Activated T-cell treated with anti-CD3 and anti-CD28 coated beads for 1 hour (primary cell): Measurements from ENCODE around the gene NOTCH1.
A peak's percentile ranks its signal among the peaks of the same experiment; 100 is the strongest.

Experiments
- DNase-seq: peaks from one replicate; pipeline ENCODE4 v3.0.0-alpha.2; 2020; ENCODE audit warnings: low read depth

The NOTCH1 gene

DNA sequence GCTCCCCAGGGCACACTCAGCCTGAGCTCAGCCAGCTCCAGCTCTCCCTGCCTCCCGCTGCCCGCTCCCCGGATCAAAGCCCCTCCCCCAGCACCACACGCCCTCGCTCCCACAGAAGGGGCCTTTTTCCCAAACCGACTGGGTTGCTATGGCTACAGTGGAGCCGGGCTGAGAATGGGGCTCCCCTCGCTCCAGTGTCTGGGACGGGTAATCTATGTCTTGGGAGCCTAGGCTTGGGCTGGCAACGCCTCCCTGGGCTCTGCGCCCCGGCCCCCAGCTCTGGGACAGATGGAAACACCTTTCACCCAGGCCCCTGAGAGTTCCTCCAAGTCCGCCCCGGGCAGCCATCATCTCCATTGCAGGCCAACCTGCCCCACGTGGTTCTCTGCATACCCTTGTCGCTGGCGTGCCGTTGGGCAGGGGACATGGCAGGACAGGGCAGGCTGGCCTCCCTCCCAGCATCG, 29.6 kb downstream of the NOTCH1 start:
- no peak for DNase-seq

DNA sequence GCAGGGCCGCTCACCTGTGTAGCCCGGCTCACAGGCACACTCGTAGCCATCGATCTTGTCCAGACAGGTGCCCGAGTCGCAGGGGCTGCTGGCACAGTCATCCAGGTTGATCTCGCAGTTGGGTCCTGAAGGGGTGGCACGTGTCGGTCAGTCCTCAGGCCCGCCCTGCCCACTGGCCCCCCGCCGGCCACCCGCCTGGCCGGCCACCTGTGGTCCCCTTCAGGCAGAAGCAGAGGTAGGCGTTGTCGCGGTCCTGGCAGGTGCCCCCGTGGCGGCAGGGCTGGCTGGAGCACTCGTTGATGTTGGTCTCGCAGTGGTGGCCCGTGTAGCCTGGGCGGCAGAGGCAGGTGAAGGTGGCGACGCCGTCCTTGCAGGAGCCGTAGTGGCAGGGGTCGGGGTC, 30.6 kb downstream of the NOTCH1 start:
- no peak for DNase-seq

DNA sequence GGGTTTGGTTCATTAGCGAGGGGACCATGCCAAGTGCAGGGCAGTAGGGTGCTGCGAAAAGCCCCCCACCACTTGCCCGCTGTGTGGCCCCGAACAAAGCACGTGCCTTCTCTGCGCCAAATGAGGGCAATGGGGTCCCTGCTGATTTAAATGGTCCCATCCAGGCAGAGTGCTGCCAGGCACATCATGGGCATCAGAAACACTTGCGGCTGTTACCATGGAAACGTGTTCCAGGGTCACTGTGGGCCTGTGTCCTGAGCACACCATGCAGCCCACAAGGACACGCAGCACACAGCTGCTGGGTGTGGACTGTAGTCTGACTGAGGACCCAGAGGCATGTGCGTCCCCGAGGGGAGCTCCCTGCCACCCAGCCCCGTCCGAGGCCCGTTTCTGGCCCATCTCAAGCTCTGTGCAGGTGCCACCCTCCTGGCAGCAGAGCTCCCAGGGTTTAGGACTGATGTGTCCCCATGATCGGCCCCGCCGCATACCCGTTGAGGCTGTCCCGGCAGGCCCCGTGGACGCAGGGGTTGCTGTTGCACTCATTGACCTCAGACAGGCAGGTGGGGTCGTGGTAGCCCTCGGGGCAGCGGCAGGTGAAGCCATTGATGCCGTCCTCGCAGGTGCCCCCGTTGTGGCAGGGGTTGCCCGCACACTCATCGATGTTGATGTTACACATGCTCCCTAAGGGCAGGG, 31.7 kb downstream of the NOTCH1 start:
- no peak for DNase-seq

DNA sequence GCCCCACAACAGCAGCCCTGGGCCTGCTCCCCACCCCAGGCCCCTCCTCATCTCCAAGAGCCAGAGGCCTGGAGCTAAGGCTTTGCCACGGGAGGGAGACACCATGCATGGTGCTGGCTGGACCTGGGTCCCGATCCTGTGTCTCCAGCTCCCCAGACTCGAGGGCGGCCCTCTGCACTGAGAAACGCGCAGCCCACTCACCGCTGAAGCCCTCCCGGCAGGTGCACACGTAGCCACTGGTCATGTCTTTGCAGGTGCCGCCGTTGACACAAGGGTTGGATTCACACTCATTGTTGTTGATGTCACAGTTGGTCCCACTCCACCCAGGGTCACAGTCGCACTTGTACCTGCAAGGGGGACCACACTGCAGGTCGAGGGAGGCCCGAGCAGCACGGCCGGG, 32.7 kb downstream of the NOTCH1 start:
- DNase-seq, result no peak

DNA sequence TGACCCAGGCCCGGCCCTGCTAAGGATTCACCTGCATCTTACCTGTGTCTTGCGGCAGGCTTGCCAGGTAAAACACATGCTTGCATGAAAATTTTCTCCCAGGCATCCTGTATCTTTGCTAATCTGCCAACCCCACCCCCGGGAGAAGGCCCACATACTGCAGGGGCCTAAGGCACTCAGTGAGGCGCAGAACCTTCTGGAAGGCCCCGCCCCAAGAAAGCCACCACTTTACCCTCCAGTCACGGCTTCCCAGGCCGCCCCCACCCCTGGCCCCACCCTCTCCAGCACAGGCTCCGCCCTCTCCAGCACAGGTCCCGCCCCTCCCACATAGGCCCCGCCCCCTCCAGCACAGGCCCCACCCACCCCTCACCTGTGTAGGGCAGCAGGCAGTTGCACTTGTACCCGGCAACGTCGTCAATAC, 33.2 kb downstream of the NOTCH1 start:
- peak; percentile 24 for DNase-seq

DNA sequence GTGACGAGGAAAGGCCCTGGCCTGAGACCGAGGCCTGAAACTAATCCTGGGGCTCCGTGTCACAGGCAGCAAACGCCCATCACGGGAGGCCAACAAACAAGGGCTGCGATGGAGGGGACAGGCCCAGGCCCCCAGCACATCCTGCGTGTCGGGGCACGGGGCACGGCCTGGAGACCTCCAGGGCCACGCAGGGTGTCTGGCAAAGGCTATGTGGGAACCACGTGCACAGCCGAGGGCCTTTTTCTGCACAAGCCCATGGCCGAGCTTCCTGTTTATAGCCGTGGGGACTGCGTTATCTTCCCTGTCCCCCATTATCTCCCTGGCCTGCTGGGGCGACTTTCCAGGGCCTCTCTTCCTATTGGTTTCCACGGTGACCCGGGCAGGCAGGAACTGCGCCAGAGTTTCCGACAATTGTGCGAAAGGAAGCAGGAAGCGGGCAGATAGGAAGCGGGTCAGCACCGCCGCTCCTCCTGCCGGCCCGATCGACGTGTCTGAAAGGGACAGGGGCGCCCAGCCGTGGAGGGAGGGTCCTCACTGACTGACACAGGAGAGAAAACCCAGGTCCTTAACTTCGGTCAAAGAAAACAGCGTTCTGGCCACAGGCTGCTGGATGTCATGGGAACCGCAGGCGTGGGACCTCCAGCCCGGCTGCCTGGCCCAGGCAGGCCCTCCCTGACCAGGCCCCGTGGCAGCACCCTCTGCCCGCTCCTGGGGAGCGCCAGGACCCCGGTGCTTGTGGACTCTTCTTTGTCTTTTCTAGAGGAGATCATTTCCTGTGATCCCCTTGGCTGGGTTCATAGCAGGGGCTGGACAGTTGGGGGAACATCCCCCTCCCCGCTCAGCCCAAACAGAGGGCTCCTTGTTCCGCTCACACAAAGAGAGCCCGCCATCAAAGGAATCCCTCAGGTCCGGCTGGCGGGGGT, 33.9 kb downstream of the NOTCH1 start:
- no peak for DNase-seq

DNA sequence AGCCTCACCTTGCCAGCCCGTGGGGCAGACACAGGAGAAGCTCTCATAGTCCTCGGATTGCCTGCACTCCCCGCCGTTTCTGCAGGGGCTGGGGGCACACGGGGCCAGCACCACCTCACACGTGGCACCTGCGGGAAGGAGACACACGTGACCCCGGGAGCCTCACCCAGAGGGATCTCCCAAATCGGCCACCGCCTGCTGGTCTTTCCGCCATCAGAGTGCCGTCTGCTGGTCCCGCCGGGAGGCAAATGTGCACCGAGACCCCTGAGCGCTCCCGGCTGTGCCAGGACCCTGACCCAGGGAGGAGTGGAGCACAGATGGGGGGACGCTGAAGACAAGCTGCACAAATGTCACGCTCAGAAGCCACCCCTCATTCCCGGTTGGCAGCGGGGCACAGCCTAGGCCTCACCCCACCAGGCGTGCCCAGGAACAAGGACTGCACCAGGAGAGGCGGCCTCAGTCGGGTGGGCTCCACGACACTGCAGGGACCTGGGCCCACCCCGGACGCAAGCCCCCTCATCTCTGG, 34.6 kb downstream of the NOTCH1 start:
- DNase-seq, result no peak

DNA sequence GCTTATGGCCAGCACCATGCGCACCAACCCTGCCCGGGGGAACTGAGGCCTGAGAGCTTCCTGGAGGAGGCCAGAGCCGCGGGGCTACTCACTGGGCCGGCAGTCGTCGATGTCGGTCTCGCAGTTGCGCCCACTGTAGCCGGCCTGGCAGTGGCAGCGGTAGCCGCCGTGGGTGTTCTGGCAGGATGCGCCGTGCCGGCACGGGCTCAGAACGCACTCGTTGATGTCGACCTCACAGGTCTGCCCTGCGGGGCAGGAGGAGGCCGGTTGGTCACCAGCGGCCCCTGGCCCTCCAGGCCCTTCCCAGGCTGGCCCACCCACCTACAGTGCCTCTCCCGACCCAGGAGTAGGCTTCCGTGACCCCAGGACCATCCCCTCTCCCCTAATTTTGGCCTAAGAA, 35.3 kb downstream of the NOTCH1 start:
- no peak for DNase-seq

DNA sequence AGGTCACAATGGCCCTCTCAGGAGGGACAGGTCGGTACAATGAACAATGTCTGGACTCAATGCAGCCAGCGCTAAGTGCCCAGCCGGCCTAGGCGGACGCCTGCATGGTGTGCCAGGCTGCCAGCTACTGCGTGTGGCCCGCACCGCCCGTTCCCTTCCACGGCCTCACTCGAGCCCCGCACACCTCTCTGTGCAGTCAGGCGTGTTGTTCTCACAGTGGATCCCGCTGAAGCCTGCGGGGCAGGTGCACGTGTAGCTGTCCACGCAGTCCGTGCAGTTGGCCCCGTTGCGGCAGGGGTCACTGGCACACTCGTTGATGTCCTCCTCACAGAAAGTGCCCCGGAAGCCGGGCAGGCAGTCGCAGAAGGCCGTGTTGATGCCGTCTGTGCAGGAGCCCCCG, 36.3 kb downstream of the NOTCH1 start:
- no peak for DNase-seq

DNA sequence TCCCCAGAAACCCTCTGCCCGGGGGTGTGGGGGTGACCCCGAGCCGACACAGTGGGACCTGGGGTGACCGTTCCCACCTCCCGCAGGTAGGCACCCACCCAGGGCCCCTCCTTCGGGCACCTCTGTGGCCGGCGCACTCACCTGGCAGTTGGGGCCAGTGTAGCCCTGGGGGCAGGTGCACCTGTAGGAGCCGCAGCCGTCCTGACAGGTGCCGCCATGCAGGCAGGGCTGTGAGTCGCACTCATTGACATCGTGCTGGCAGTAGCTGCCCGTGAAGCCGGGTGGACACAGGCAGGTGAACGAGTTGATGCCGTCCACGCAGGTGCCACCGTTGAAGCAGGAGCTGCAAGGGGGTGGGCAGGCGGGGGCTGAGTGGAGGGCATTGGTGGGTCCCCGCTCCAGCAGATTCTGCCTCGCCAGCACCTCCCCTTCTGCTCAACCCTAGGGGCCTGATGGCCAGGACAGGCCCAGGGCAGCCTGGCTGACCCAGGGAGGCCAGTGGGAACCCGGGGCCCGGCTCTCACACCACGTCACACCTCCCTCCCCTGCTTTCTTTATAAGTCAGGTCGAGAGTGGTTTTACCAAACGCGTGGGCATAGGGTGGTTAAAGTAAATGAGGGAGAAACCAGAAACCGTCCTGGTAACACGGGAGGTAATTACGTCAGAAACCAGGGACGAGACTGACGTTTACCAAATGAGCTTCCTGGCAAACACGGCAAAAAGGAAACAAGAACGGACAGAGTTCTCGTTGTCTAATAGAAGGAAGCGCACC, 36.9 kb downstream of the NOTCH1 start:
- DNase-seq, result no peak

DNA sequence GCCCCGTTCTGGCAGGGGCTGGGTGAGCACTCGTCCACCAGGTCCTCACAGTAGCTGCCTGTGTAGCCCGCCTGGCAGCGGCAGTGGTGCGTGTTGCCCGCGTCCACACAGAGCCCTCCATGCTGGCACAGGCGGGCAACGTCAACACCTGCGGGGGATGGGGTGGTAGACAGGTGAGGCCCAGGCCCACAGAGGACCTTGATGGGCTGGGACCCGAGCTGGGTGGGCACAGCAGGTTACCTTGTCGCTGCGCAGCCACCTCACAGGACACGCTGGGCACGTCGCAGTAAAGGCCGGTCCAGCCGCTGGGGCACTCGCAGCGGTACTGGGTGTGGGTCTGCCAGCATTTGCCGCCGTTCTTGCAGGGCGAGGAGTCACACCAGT, 37.9 kb downstream of the NOTCH1 start:
- DNase-seq, result no peak

DNA sequence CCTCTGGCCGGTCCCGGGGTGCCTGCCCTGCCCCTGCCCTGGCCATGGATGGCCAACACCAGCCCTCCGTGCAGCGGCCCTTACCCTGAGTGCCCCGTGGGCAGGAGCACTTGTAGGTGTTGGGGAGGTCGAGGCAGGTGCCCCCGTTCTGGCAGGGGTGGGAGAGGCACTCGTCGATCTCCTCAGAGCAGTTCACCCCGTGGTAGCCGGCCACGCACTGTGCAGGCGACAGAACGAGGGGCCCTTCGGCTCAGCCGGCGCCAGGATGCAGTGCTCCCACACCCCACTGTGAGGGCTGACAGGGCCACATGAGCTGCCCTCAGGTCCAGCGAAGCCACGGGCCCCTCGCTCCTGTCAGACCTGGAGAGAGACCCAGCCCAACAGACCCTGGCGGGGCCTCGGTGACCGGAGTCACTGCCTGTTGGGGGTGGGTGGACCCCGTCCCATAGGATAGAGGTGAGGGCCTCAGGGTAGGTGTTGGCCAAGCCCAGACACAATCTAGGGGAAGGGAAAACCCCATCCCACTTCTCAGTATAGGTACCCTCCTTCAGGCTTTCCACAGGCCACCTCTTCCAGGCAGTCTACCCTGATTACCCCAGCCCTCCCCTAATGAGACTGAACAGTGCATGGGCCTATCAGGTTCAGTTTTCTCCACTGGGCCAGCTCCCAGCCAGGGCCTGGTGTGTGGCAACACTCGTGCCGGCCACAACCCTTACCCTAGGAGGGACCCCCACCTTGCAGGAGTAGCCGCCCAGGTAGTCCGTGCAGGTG, 38.4 kb downstream of the NOTCH1 start:
- no peak for DNase-seq

DNA sequence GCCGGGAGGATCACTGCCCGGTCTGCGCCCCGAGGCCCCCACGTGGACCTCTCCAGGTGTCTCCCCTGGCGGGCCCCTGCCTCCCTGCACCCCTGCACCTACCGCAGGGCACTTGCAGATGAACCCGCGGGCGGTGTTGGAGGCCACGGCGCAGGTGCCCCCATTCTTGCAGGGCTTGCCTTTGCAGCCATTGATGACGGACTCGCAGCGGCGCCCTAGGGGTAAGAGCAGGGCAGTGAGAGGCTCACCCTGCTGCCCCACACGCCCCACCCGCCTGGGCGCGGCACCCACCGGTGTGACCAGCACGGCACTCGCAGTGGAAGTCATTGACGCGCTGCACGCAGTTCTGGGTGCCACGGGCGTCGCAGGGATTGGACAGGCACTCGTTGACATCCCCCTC, 39.4 kb downstream of the NOTCH1 start:
- no peak for DNase-seq

DNA sequence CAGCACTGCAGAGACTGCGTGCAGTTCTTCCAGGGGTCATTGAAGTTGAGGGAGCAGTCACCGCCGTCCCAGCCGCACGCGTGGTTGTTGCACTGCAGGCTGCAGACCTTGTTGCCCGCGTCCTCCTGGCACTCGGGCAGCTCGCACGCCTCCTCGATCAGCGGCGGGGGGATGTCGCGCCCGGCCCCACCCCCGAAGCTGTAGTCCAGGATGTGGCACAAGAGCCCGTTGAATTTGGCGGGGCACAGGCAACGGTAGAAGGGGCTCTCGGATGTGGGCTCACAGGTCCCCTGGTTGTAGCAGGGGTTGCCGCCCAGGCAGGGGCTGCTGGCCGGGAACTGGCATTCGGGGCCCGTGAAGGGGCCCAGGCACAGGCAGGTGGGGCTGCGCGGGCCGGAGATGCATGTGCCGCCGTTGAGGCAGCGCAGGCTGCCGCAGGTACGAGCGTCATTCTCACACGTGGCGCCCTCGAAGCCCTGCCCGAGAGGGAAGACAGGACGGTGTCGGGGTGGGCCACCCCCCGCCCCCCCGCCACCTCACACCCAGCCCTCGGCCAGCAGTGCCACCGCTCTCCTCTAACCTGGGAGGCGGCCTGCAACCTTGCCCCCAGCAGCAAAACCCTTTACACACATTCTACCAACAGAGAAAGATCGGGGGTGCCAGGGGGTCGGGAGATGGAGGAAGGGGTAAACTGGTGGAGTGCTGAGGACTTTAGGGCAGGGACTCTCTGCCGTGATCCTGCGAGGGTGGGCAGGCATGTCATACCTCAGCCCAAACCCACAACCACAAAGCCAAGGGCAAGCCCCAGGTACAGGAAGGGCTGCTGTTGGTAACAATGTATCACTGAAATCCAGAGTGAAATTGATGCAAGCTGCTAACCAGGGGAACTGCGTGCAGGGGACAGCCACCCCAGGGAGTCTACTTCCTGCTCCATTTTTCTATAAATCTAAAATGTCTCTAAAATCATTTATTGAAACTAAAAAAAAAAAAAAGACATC, 40.1 kb downstream of the NOTCH1 start:
- no peak for DNase-seq

DNA sequence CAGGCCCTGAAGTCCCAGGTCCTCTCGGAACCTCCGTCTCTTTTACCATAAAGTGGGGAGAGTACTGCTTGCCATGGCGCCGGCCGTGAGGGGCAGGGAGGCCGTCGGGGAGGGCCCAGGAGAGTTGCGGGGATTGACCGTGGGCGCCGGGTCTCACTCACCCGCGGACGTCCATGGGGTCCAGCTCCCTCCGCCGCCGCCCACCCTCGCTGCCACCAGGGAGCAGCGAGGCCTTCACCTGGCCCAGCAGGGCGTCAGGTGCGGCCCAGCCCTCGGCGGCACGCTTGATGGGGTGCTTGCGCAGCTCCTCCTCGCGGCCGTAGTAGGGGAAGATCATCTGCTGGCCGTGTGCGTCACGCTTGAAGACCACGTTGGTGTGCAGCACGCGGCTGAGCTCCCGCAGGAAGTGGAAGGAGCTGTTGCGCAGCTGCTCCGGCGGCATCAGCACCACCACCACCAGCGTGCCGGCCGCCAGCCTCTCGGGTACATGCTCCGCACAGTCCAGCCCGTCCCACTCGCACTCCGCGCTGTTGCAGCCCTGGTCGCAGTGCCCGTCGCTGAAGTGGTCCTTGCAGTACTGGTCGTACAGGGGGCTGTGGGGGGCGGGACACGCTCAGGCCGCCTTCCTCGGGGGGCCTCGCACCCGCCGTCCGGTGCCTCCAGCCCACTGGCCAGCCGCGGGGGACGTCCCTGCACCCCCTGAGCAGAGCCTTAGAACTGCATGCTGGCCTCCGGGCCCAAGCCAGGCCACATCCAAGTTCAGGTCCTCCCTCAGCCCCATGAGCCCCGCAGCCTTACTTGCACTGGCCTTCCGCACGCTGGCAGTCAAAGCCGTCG, 41.1 kb downstream of the NOTCH1 start:
- no peak for DNase-seq

DNA sequence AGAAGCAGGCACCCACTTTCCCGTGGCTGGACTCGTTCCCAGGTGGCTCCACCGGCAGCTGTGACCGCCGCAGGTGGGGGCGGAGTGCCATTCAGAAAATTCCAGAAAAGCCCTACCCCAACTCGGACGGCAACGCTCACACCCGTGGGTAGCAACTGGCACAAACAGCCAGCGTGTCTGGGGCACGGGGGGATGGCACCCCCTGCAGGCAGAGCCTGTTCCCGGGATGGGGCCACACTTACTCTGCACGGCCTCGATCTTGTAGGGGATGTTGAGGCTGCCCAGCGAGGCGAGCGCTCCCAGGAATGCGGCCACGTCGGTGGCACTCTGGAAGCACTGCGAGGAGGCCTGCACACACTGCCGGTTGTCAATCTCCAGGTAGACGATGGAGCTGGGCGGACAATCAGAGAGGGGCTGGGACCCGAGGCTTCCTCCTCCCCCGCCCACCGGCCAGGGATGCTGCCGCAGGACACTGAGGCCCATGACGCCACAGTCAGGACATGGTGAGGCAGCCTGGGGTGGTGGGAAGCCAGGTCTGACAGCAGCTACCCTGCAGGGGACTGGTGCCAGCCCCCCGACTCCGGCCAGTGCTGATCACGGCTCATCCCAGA, 42.8 kb downstream of the NOTCH1 start:
- no peak for DNase-seq

DNA sequence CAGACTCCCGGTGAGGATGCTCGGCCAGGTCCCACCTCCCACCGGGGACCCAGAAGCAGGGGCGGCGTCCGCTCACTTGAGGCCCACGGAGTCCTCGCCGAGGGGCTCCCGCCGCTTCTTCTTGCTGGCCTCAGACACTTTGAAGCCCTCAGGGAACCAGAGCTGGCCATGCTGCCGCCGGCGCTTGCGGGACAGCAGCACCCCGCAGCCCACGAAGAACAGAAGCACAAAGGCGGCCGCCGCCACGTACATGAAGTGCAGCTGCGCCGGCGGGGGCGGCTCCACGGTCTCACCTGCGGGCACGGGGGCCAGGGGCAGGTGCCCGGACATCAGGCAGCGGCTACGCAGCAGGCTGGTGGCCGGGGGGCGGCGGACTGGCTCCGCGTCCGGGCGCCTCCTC, 43.7 kb downstream of the NOTCH1 start:
- DNase-seq, result no peak

DNA sequence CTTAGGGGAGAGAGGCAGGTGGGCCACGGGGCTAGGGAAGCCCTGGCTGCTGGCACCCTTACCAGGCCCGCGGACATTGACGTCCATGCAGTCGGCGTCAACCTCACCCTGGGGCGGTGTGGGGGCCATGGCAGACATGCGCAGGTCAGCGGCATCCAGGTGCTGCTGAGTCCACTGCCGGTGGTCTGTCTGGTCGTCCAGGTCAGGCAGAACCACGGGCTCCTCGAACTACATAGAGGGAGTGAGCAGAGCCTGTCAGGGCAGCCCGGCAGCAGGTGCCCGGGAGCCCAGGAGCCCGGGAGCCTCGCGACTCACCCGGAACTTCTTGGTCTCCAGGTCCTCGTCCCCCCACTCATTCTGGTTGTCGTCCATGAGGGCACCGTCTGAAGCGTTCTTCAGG, 44.2 kb downstream of the NOTCH1 start:
- no peak for DNase-seq
